Prostate gland (tissue), 2 donors: ENCODE results near the gene LYPLA2. TPM values are rescaled to one million over a fixed set of nuclear protein-coding genes. Genes with fewer than 3 reads are reported as not detected.
"Not testable (repeated sequence)": the region's sequence is repeated elsewhere in the genome, so short reads cannot be mapped to it uniquely, and the experiment has no call there.

Experiments
- DNase-seq: peaks from one replicate; pipeline ENCODE4 v3.0.0-alpha.2; 2019; ENCODE audit warnings: low spot score
- H3K27ac ChIP-seq, 2 donors: fragments of 200-600 bp; sonication (generic); 2 replicates each; pipeline ENCODE4 v1.5.1; 2017 to 2019
- H3K27me3 ChIP-seq: fragments of 200-600 bp; sonication (generic); replicated peaks from 2 replicates; pipeline ENCODE4 v1.5.1; 2019; ENCODE audit not compliant: insufficient read depth
- H3K36me3 ChIP-seq, 2 donors: fragments of 200-600 bp; sonication (generic); 1 replicate in 1 of 2; 2 replicates in 1 of 2; pipeline versions ENCODE4 v1.5.1 to v1.8.1; 2017 to 2019
- H3K4me1 ChIP-seq: fragments of 200-600 bp; sonication (generic); replicated peaks from 2 replicates; pipeline ENCODE4 v1.5.1; 2019
- H3K4me3 ChIP-seq, 2 donors: fragments of 200-600 bp; sonication (generic); 2 replicates each; pipeline ENCODE4 v1.5.1; 2017 to 2019
- H3K9me3 ChIP-seq: fragments of 200-600 bp; sonication (generic); 2 replicates; pipeline ENCODE4 v1.5.1; 2017
- CTCF ChIP-seq, 4 experiments: fragments of 200-600 bp in 2 of 4; fragments of 450-650 bp in 2 of 4; sonication (generic) in 2 of 4; IDR thresholded peaks; 1 replicate in 3 of 4; 2 replicates in 1 of 4; pipeline ENCODE4 v1.5.1; 2016 to 2019; ENCODE audit warnings: antibody characterized with exemption in 4 of 4, mild to moderate bottlenecking in 2 of 4, moderate library complexity in 2 of 4
- POLR2A ChIP-seq: fragments of 450-650 bp; IDR thresholded peaks from one replicate; pipeline ENCODE4 v1.6.1; 2016; ENCODE audit warnings: antibody characterized with exemption, mild to moderate bottlenecking
- POLR2AphosphoS5 ChIP-seq: sonication (generic); formaldehyde crosslinking; IDR thresholded peaks from one replicate; pipeline ENCODE4 v1.6.1; 2017; ENCODE audit warnings: antibody characterized with exemption
- WGBS: methylation state at CpG from one replicate; pipeline ENCODE4 v1.1.5; 2018; 5-methylcytosine and 5-hydroxymethylcytosine counted together
- intact Hi-C: fragments of 100-400 bp; cut with DNase I; formaldehyde crosslinking; loops from one replicate; pipeline ENCODE4 v1.14.2; 2022
- total RNA-seq, 2 donors: library from RNA; depleted of rRNA; stranded (reverse); fragments of >200 nt; gene quantifications; one replicate each; pipeline ENCODE4 v1.1.0, GENCODE V29; 2016

LYPLA2 gene
- total RNA-seq, 2 donors from 2014 or later = 53.6 to 57.7 TPM

- H3K4me1 ChIP-seq = peaks cover 16% of the 10 kb centered on the region
- TF ChIP-seq CTCF (IDR thresholded peaks at IDR 0.05) = no peak
- TF ChIP-seq POLR2A = no peak
- no peak for TF ChIP-seq POLR2AphosphoS5
- DNase-seq = no peak
- no peaks in the 10 kb centered on the region for H3K9me3 ChIP-seq
- H3K27ac ChIP-seq = peak overlapping the region in 1 of 2 donors; percentile 3
- H3K27me3 ChIP-seq = no peaks in the 10 kb centered on the region
- no peaks in the 10 kb centered on the region for H3K36me3 ChIP-seq
- intact Hi-C loops = no loop called here
- 67% methylated on average over 21 of the region's 21 CpGs for WGBS
- H3K4me3 ChIP-seq = no peak overlapping the region
Measured at GRCh38 chr1:23793861-23794731, 3.2 kb downstream of the LYPLA2 start.

GRCh38 chr1:23794732-23795182 is 3.8 kb downstream of the LYPLA2 start:
- WGBS = 72% methylated on average over 8 of the region's 9 CpGs
- H3K27ac ChIP-seq, intact Hi-C loops, DNase-seq, H3K9me3 ChIP-seq, H3K4me3 ChIP-seq, H3K36me3 ChIP-seq, H3K27me3 ChIP-seq: not testable (repeated sequence)
- H3K4me1 ChIP-seq = peaks cover 22% of the 10 kb centered on the region

- Histone ChIP-seq H3K27me3 (no peaks in the 10 kb centered on the region), H3K4me3 (no peak overlapping the region), H3K27ac (peak overlapping the region; percentile 34 to 83), H3K4me1 (peaks cover 24% of the 10 kb centered on the region), H3K9me3 (no peaks in the 10 kb centered on the region), H3K36me3 (no peaks in the 10 kb centered on the region)
- 58% methylated on average over 16 of the region's 16 CpGs for WGBS
- intact Hi-C loops = no loop called here
- no peak for DNase-seq
- TF ChIP-seq POLR2A = no peak
- no peak for TF ChIP-seq POLR2AphosphoS5
- no peak for TF ChIP-seq CTCF (IDR thresholded peaks at IDR 0.05)
Measured at GRCh38 chr1:23795676-23796465, 4.9 kb downstream of the LYPLA2 start.

- peak; percentile 56 for DNase-seq
- Histone ChIP-seq H3K27ac (peak overlapping the region; percentile 34 to 83), H3K4me1 (peaks cover 28% of the 10 kb centered on the region), H3K9me3 (no peaks in the 10 kb centered on the region), H3K36me3 (no peaks in the 10 kb centered on the region), H3K27me3 (no peaks in the 10 kb centered on the region), H3K4me3 (no peak overlapping the region)
- 52% methylated on average over 17 of the region's 17 CpGs for WGBS
- intact Hi-C loops = no loop called here
- TF ChIP-seq POLR2AphosphoS5 (peak; percentile 30), POLR2A (no peak)
Measured at GRCh38 chr1:23796466-23797271, 5.7 kb downstream of the LYPLA2 start.

- H3K27me3 ChIP-seq = no peaks in the 10 kb centered on the region
- H3K4me1 ChIP-seq = peaks cover 21% of the 10 kb centered on the region
- peak; percentile 34 for TF ChIP-seq POLR2AphosphoS5
- TF ChIP-seq CTCF (IDR thresholded peaks at IDR 0.05) = no peak
- no peaks in the 10 kb centered on the region for H3K9me3 ChIP-seq
- intact Hi-C loops = no loop called here
- peak overlapping the region in 1 of 2 donors; percentile 83 for H3K27ac ChIP-seq
- WGBS = 77% methylated on average over 20 of the region's 20 CpGs
- H3K4me3 ChIP-seq = no peak overlapping the region
- H3K36me3 ChIP-seq = no peaks in the 10 kb centered on the region
- no peak for DNase-seq
Measured at GRCh38 chr1:23797478-23798448, 6.8 kb downstream of the LYPLA2 start.
